ENCODE measurements around the gene WDR89. TPM values are rescaled to one million over a fixed set of nuclear protein-coding genes. Genes with fewer than 3 reads are reported as not detected.

Gene WDR89
- polyA plus RNA-seq, 2 of the 4 experiments (the other 2 are of a cell fraction): 15.1 to 20.9 TPM

- CTCF ChIA-PET: interaction anchor here (0.7 to 1.5 kb wide), 3 partner anchors 11 to 126 kb away, joined by 3 to 6 read pairs (median 3); no protein-coding TSS in a partner anchor
- ATAC-seq: no peak
These were observed 3.1 kb upstream of the WDR89 start for GRCh38 chr14:63644741-63645140.

GRCh38 chr14:63642656-63643382 is 1.1 kb upstream of the WDR89 start:
- DNase-seq (ENCODE audit: low read depth in 1 of 2, low spot score in 1 of 2) (no peak), ATAC-seq (no peak), FAIRE-seq (no peak)
- Histone ChIP-seq H3K9me3 (no peaks in the 10 kb centered on the region), H3K4me1 (peaks cover 15% of the 10 kb centered on the region; the same call in 2 of the 3 replicates), H3K4me3 (peak overlapping the region; percentile 54), H3K27ac (peak overlapping the region; percentile 85 to 90; a peak in 5 of 6 replicates), H3K4me2 (peak overlapping the region; percentile 81)
- ChIA-PET POLR2A (interaction anchor here (0.5 to 1.8 kb wide), 13 partner anchors 9 to 696 kb away, joined by 4 to 37 read pairs (median 6); partner anchors contain the start of genes PPP2R5E and SGPP1), CTCF (interaction anchor here (0.7 to 3.4 kb wide), 6 partner anchors 8 to 254 kb away, joined by 3 to 18 read pairs (median 4); no protein-coding TSS in a partner anchor)
- 41% methylated on average over 8 of the region's 8 CpGs for WGBS (ENCODE audit: missing lambda C conversion rate)
- TF ChIP-seq MAFK (IDR thresholded peaks at IDR 0.05; ENCODE audit: partially characterized antibody) (peak; percentile 56), MAX (IDR thresholded peaks at IDR 0.05) (no peak)

More at GRCh38 chr14:63644741-63645140, 3.1 kb upstream of the WDR89 start:
- Histone ChIP-seq H3K9me3 (no peaks in the 10 kb centered on the region), H3K4me1 (peaks cover 15% of the 10 kb centered on the region; the same call in 2 of the 3 replicates), H3K4me2 (no peak overlapping the region), H3K27ac (no peak overlapping the region), H3K4me3 (no peak overlapping the region)
- 71% methylated on average over 2 of the region's 2 CpGs for WGBS (ENCODE audit: missing lambda C conversion rate)
- POLR2A ChIA-PET: no interaction called here
- TF ChIP-seq JUNB (IDR thresholded peaks at IDR 0.05): no peak
- no peak for TF ChIP-seq CEBPB (IDR thresholded peaks at IDR 0.05)
- TF ChIP-seq EHMT2 (IDR thresholded peaks at IDR 0.05; ENCODE audit: low read depth): no peak
- TF ChIP-seq POLR2A (IDR thresholded peaks at IDR 0.05; ENCODE audit: low read length): no peak
- TF ChIP-seq HDAC2 (IDR thresholded peaks at IDR 0.05): no peak
- no peak for TF ChIP-seq EP300 (IDR thresholded peaks at IDR 0.05)
- no peak for TF ChIP-seq FOSL2 (IDR thresholded peaks at IDR 0.05)
- TF ChIP-seq FOSL2 (CRISPR knock-in tag; IDR thresholded peaks at IDR 0.05): no peak
- TF ChIP-seq PBX3 (IDR thresholded peaks at IDR 0.05): no peak
- DNase-seq (ENCODE audit: low read depth in 1 of 2, low spot score in 1 of 2) (no peak), FAIRE-seq (no peak)

GRCh38 chr14:63642229-63642611 is 549 bp upstream of the WDR89 start:
- Histone ChIP-seq H3K9me3 (no peaks in the 10 kb centered on the region), H3K4me1 (peaks cover 15% of the 10 kb centered on the region; the same call in 2 of the 3 replicates), H3K4me3 (peak overlapping the region; percentile 54), H3K27ac (peak overlapping the region; percentile 85 to 90), H3K4me2 (peak overlapping the region; percentile 81)
- ChIA-PET CTCF (interaction anchor here (0.7 to 3.4 kb wide), 13 partner anchors 9 to 667 kb away, joined by 3 to 18 read pairs (median 3); no protein-coding TSS in a partner anchor), POLR2A (interaction anchor here (0.5 to 1.9 kb wide), 23 partner anchors 8 to 746 kb away, joined by 3 to 37 read pairs (median 6); partner anchors contain the start of genes PPP2R5E and SGPP1)
- DNase-seq (ENCODE audit: low read depth in 1 of 2, low spot score in 1 of 2) (peak; percentile 90 to 94), ATAC-seq (peak; percentile 84 to 85), FAIRE-seq (no peak)
- WGBS (ENCODE audit: missing lambda C conversion rate): 2% methylated on average over 12 of the region's 12 CpGs
- TF ChIP-seq PHF8 (IDR thresholded peaks at IDR 0.05; ENCODE audit: borderline replicate concordance, low read depth) (peak; percentile 67), NFE2L2 (conservative IDR thresholded peaks at IDR 0.05; ENCODE audit: low read length) (no peak), E2F6 (IDR thresholded peaks at IDR 0.05; ENCODE audit: borderline replicate concordance, low read depth) (no peak), POLR2A (IDR thresholded peaks at IDR 0.05; ENCODE audit: low read length) (no peak), KDM1A (IDR thresholded peaks at IDR 0.05; ENCODE audit: low read depth) (no peak), PBX3 (IDR thresholded peaks at IDR 0.05) (peak; percentile 80; the same call in 1 of the 2 replicates), HDAC2 (IDR thresholded peaks at IDR 0.05) (no peak), BCL3 (IDR thresholded peaks at IDR 0.05) (no peak), ZC3H11A (IDR thresholded peaks at IDR 0.05) (no peak), JUN (IDR thresholded peaks at IDR 0.05) (no peak), RARB (CRISPR knock-in tag; IDR thresholded peaks at IDR 0.05) (no peak), KDM5A (IDR thresholded peaks at IDR 0.05) (0 out of 2 replicates have a peak, but pooled peaks have one; percentile 35), EP300 (IDR thresholded peaks at IDR 0.05) (no peak), HOXA7 (CRISPR knock-in tag; IDR thresholded peaks at IDR 0.05) (no peak), HOXB13 (CRISPR knock-in tag; IDR thresholded peaks at IDR 0.05; ENCODE audit: low read depth) (no peak)
